ENCODE results near the gene ZNF385D.
"Not testable (repeated sequence)": the region's sequence is repeated elsewhere in the genome, so short reads cannot be mapped to it uniquely, and the experiment has no call there.

ZNF385D gene

GRCh38 chr3:21505711-21506460 is 245.1 kb downstream of the ZNF385D start:
- no peak for DNase-seq

GRCh38 chr3:21502656-21503055 is 248.4 kb downstream of the ZNF385D start:
- DNase-seq = no peak

GRCh38 chr3:21500834-21501233 is 250.2 kb downstream of the ZNF385D start:
- DNase-seq = no peak

GRCh38 chr3:21490671-21491070 is 260.3 kb downstream of the ZNF385D start:
- DNase-seq = not testable (repeated sequence)

GRCh38 chr3:21487520-21487919 is 263.5 kb downstream of the ZNF385D start:
- no peak for DNase-seq

- not testable (repeated sequence) for DNase-seq
Observed at GRCh38 chr3:21486024-21486935, 264.7 kb downstream of the ZNF385D start.

- no peak for DNase-seq
Observed at GRCh38 chr3:21484828-21485144, 266.2 kb downstream of the ZNF385D start.

- DNase-seq = no peak
Observed at GRCh38 chr3:21484057-21484827, 266.8 kb downstream of the ZNF385D start.

- DNase-seq = no peak
Observed at GRCh38 chr3:21481991-21482390, 269.0 kb downstream of the ZNF385D start.

GRCh38 chr3:21477541-21478288 is 273.3 kb downstream of the ZNF385D start:
- no peak for DNase-seq

- no peak for DNase-seq
Observed at GRCh38 chr3:21466476-21466875, 284.5 kb downstream of the ZNF385D start.

- no peak for DNase-seq
Observed at GRCh38 chr3:21464746-21465145, 286.3 kb downstream of the ZNF385D start.

- DNase-seq = no peak
Observed at GRCh38 chr3:21463319-21463718, 287.7 kb downstream of the ZNF385D start.

GRCh38 chr3:21462141-21462540 is 288.9 kb downstream of the ZNF385D start:
- DNase-seq = no peak

- no peak for DNase-seq
Observed at GRCh38 chr3:21457084-21457483, 293.9 kb downstream of the ZNF385D start.

- DNase-seq = no peak
Observed at GRCh38 chr3:21449738-21450137, 301.3 kb downstream of the ZNF385D start.

- DNase-seq = no peak
Observed at GRCh38 chr3:21447476-21448151, 303.4 kb downstream of the ZNF385D start.

- no peak for DNase-seq
Observed at GRCh38 chr3:21446945-21447475, 304.0 kb downstream of the ZNF385D start.

GRCh38 chr3:21446027-21446426 is 305.0 kb downstream of the ZNF385D start:
- DNase-seq = no peak

GRCh38 chr3:21441821-21442220 is 309.2 kb downstream of the ZNF385D start:
- DNase-seq = no peak

GRCh38 chr3:21436835-21437234 is 314.2 kb downstream of the ZNF385D start:
- no peak for DNase-seq

- no peak for DNase-seq
Observed at GRCh38 chr3:21435871-21436270, 315.1 kb downstream of the ZNF385D start.
